ENCODE results near the gene RHBG.

GRCh38 chr1:156428746-156429288, 59.8 kb downstream of the RHBG start:
- TF ChIP-seq CTCF (IDR thresholded peaks at IDR 0.05) (no peak), POLR2A (IDR thresholded peaks at IDR 0.05) (no peak)
